Endodermal cell (in vitro differentiated cells): ENCODE results near the gene BUB1. TPM values are rescaled to one million over a fixed set of nuclear protein-coding genes. Genes with fewer than 3 reads are reported as not detected.

Source experiments
- DNase-seq: peaks from one replicate; pipeline ENCODE4 v3.0.0-alpha.2; 2017
- H3K27ac ChIP-seq: 2 replicates; pipeline ENCODE4 v1.5.1; 2013; ENCODE audit warnings: mild to moderate bottlenecking, low read depth, low read length, moderate library complexity
- H3K27me3 ChIP-seq: 2 replicates; pipeline ENCODE4 v1.6.1; 2013; ENCODE audit warnings: mild to moderate bottlenecking, low read length, moderate library complexity; ENCODE audit not compliant: insufficient read depth, control insufficient read depth, poor library complexity, severe bottlenecking
- H3K36me3 ChIP-seq: 2 replicates; pipeline ENCODE4 v1.7.0; 2013; ENCODE audit warnings: mild to moderate bottlenecking, low read length, moderate library complexity; ENCODE audit not compliant: control insufficient read depth, insufficient read depth
- H3K4me1 ChIP-seq: one replicate; pipeline ENCODE4 v1.7.0; 2013; ENCODE audit warnings: low read length; ENCODE audit not compliant: control insufficient read depth, insufficient read depth
- H3K4me3 ChIP-seq: 2 replicates; pipeline ENCODE4 v1.5.1; 2013; ENCODE audit warnings: mild to moderate bottlenecking, low read length, moderate library complexity
- H3K9ac ChIP-seq: 2 replicates; pipeline ENCODE4 v1.6.1; 2013; ENCODE audit warnings: mild to moderate bottlenecking, low read length, moderate library complexity; ENCODE audit not compliant: poor library complexity, severe bottlenecking; ENCODE audit errors: extremely low read depth
- H3K9me3 ChIP-seq: 2 replicates; pipeline ENCODE4 v1.6.1; 2013; ENCODE audit warnings: mild to moderate bottlenecking, low read length, moderate library complexity; ENCODE audit not compliant: control insufficient read depth
- H3K27ac Mint-ChIP-seq: 2 replicates; pipeline ENCODE4 v1.8.0; 2020; ENCODE audit warnings: mixed read lengths
- H3K27me3 Mint-ChIP-seq: 2 replicates; pipeline ENCODE4 v1.8.0; 2021; ENCODE audit warnings: mild to moderate bottlenecking, mixed read lengths; ENCODE audit not compliant: insufficient read depth
- H3K36me3 Mint-ChIP-seq: 2 replicates; pipeline ENCODE4 v1.8.0; 2020; ENCODE audit warnings: low read depth, mixed read lengths
- H3K4me1 Mint-ChIP-seq: 2 replicates; pipeline ENCODE4 v1.8.0; 2020; ENCODE audit warnings: mixed read lengths
- H3K4me3 Mint-ChIP-seq: 2 replicates; pipeline ENCODE4 v1.8.0; 2020; ENCODE audit warnings: mild to moderate bottlenecking, moderate library complexity, mixed read lengths
- H3K9me3 Mint-ChIP-seq: 2 replicates; pipeline ENCODE4 v1.8.0; 2020; ENCODE audit warnings: mild to moderate bottlenecking, mixed read lengths
- WGBS, 2 experiments: methylation state at CpG; one replicate each; pipeline versions ENCODE4 v1.1.5 to v1.1.7; 2013; ENCODE audit warnings: missing lambda C conversion rate in 2 of 2, mixed read lengths in 1 of 2; ENCODE audit not compliant: insufficient coverage in 1 of 2, insufficient read length in 1 of 2; 5-methylcytosine and 5-hydroxymethylcytosine counted together
- total RNA-seq, 2 donors: library from RNA; stranded (reverse); fragmentation: NEBNext Ultra II Directional in 1 of 2; extraction: Animal tissue kit (Norgen Biotek cat#: 25700) in 1 of 2; gene quantifications; 2 replicates in 1 of 2; 3 replicates in 1 of 2; pipeline ENCODE4 v1.2.1, GENCODE V29; 2021
- TF ChIP-seq, protein P1 (sequence below): fragments of 200-600 bp; sonication (generic); conservative IDR thresholded peaks from 2 replicates; pipeline ENCODE4 v1.5.0; 2021; ENCODE audit warnings: antibody characterized with exemption, mild to moderate bottlenecking

The BUB1 gene
- total RNA-seq, 2 donors from 2014 or later: 68.3 to 118 TPM

DNA sequence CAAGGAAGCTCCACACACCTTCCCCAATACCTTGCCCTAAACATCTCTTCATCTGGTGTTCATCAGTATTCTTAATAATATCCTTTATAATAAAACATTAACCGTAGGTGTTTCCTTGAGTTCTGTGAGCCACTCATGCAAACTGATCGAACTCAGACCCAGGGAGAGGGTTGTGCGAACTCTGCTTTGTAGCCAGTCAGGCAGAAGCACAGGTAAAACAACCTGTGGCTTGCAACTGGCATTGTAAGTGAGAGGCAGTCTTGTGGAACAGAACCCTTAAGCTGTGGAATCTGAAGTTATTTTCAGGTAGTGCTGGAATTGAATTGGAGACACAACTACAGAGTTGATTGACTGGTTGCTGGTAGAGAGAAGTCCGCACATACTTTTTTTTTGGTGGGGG lies 4.7 kb downstream of the BUB1 start:
- H3K36me3 Mint-ChIP-seq: peaks cover 39% of the 10 kb centered on the region
- TF ChIP-seq, protein P1, sequence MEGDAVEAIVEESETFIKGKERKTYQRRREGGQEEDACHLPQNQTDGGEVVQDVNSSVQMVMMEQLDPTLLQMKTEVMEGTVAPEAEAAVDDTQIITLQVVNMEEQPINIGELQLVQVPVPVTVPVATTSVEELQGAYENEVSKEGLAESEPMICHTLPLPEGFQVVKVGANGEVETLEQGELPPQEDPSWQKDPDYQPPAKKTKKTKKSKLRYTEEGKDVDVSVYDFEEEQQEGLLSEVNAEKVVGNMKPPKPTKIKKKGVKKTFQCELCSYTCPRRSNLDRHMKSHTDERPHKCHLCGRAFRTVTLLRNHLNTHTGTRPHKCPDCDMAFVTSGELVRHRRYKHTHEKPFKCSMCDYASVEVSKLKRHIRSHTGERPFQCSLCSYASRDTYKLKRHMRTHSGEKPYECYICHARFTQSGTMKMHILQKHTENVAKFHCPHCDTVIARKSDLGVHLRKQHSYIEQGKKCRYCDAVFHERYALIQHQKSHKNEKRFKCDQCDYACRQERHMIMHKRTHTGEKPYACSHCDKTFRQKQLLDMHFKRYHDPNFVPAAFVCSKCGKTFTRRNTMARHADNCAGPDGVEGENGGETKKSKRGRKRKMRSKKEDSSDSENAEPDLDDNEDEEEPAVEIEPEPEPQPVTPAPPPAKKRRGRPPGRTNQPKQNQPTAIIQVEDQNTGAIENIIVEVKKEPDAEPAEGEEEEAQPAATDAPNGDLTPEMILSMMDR: no peak

DNA sequence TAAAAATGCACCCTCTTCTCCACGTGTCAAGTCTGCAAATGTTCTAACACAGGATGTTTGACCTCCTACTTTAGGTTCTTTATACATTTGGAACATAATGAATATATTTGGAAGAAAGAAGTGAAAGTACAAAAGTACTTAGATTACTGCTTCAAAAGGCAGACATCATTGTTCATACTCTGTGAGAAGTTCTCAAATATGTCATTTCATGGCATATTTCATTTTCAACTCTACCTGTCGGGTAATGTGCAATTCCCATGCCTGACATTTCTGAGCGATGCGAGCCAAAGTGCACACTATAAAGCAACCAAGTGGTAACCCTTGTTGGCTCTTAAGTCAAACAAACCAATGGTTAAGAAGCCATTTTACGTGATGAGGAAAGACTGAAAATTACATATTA lies 7.0 kb downstream of the BUB1 start:
- no peak overlapping the region for H3K27ac ChIP-seq
- no peak overlapping the region for H3K4me3 Mint-ChIP-seq
- H3K36me3 ChIP-seq: peaks cover 88% of the 10 kb centered on the region
- H3K4me1 Mint-ChIP-seq: peaks cover 12% of the 10 kb centered on the region
- no peak overlapping the region for H3K27ac Mint-ChIP-seq
- TF ChIP-seq, protein P1: no peak
- no peak overlapping the region for H3K4me3 ChIP-seq
- no peaks in the 10 kb centered on the region for H3K9me3 ChIP-seq
- H3K36me3 Mint-ChIP-seq: peaks cover 57% of the 10 kb centered on the region
- no peak overlapping the region for H3K9ac ChIP-seq
- no peaks in the 10 kb centered on the region for H3K27me3 ChIP-seq
- WGBS, 2 experiments: 98 to 100% methylated on average over 3 to 5 of the region's 5 CpGs
- DNase-seq: no peak
- no peaks in the 10 kb centered on the region for H3K27me3 Mint-ChIP-seq
- no peaks in the 10 kb centered on the region for H3K9me3 Mint-ChIP-seq
- H3K4me1 ChIP-seq: no peaks in the 10 kb centered on the region

More for the DNA sequence above, 4.7 kb downstream of the BUB1 start:
- Mint-ChIP-seq H3K9me3 (no peaks in the 10 kb centered on the region), H3K27ac (no peak overlapping the region), H3K4me1 (peaks cover 22% of the 10 kb centered on the region), H3K27me3 (no peaks in the 10 kb centered on the region), H3K4me3 (no peak overlapping the region)
- Histone ChIP-seq H3K4me1 (peaks cover 4% of the 10 kb centered on the region), H3K9ac (no peak overlapping the region), H3K4me3 (no peak overlapping the region), H3K36me3 (peaks cover 66% of the 10 kb centered on the region), H3K9me3 (no peaks in the 10 kb centered on the region), H3K27ac (no peak overlapping the region), H3K27me3 (no peaks in the 10 kb centered on the region)
- 95 to 96% methylated on average over 3 to 4 of the region's 4 CpGs for WGBS, 2 experiments
- DNase-seq: no peak

DNA sequence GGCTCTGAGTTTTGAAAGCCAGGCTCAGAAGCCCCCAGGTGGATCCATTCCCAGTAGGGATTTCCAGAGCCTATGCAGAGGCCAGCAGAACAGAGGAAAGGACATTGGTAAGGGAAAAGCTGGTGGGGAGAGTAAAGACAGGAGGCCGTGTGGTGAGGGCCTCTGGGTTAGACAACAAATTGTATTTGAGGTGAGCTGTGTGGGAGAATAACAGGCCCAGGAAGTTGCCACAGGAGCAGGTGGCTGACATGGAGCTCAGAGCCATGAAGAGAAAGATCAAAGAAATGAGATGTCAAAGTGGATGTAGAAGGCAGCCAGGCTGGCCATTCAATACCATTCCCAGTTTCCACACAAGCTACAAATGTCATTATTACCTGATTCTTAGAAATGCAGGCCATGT lies 8.8 kb downstream of the BUB1 start:
- TF ChIP-seq, protein P1: no peak
- Histone ChIP-seq H3K9ac (no peak overlapping the region), H3K27me3 (no peaks in the 10 kb centered on the region), H3K4me3 (no peak overlapping the region), H3K36me3 (peaks cover 96% of the 10 kb centered on the region), H3K27ac (no peak overlapping the region), H3K9me3 (no peaks in the 10 kb centered on the region), H3K4me1 (no peaks in the 10 kb centered on the region)
- H3K27me3 Mint-ChIP-seq: no peaks in the 10 kb centered on the region
- H3K27ac Mint-ChIP-seq: no peak overlapping the region
- DNase-seq: no peak
- H3K36me3 Mint-ChIP-seq: peaks cover 71% of the 10 kb centered on the region
- H3K4me1 Mint-ChIP-seq: peaks cover 11% of the 10 kb centered on the region
- WGBS, 2 experiments: 90 to 100% methylated on average over 1 of the region's 1 CpG
- H3K9me3 Mint-ChIP-seq: no peaks in the 10 kb centered on the region
- H3K4me3 Mint-ChIP-seq: no peak overlapping the region
